NB4 (cell line): ENCODE results near the gene ACTL9.

Experiments used
- MYC ChIP-seq: IDR thresholded peaks from 2 replicates; pipeline ENCODE4 v1.6.1; 2011; ENCODE audit warnings: low read depth, low read length
- POLR2A ChIP-seq: IDR thresholded peaks from 2 replicates; pipeline ENCODE4 v1.6.1; 2011; ENCODE audit warnings: mild to moderate bottlenecking; ENCODE audit not compliant: insufficient read length; ENCODE audit errors: extremely low read depth
- TF ChIP-seq, protein P1 (sequence below): IDR thresholded peaks from one replicate; pipeline ENCODE4 v1.5.1; 2012; ENCODE audit warnings: low read depth, low read length
- TF ChIP-seq, protein P2 (sequence below): IDR thresholded peaks from 2 replicates; pipeline ENCODE4 v1.6.1; 2011; ENCODE audit warnings: low read depth, low read length

DNA sequence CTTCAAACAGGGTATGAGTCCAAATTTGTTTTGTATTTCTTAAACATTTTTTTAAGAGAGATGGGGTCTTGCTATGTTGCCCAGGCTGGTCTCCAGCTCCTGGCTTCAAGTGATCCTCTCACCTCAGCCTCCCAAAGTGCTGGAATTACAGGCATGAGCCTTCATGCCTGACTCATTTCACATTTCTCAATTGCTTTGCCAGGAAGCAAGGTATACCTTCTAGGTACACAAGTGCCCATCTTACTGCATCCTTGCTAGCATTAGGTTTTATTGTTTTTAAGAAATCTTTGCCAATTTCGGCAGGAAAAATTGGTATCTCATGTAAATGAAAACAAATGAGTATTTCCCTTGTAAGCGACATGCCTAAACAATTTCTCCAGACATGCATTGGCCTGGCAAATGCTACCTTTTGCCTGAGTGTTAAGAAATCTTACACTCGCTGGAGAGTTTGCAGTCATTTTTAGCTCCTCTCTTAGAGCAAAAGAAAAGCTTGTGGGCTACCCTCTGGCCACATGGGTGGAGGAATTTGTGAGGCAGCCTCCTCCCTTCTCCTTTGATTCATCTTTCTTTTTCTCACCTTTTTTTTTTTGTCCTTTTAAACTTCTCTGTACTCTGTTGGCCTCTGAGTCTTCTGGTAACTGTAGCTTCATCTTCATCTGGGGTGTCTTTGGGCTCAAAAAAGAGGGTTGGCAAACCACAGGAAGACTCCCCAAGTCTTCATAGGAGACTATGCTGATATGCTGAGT is 33.0 kb downstream of the ACTL9 start:
- TF ChIP-seq, protein P1, sequence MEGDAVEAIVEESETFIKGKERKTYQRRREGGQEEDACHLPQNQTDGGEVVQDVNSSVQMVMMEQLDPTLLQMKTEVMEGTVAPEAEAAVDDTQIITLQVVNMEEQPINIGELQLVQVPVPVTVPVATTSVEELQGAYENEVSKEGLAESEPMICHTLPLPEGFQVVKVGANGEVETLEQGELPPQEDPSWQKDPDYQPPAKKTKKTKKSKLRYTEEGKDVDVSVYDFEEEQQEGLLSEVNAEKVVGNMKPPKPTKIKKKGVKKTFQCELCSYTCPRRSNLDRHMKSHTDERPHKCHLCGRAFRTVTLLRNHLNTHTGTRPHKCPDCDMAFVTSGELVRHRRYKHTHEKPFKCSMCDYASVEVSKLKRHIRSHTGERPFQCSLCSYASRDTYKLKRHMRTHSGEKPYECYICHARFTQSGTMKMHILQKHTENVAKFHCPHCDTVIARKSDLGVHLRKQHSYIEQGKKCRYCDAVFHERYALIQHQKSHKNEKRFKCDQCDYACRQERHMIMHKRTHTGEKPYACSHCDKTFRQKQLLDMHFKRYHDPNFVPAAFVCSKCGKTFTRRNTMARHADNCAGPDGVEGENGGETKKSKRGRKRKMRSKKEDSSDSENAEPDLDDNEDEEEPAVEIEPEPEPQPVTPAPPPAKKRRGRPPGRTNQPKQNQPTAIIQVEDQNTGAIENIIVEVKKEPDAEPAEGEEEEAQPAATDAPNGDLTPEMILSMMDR, result no peak
- TF ChIP-seq POLR2A, result no peak
- TF ChIP-seq, protein P2, sequence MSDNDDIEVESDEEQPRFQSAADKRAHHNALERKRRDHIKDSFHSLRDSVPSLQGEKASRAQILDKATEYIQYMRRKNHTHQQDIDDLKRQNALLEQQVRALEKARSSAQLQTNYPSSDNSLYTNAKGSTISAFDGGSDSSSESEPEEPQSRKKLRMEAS, result no peak
- no peak for TF ChIP-seq MYC
